ENCODE results near the gene SF1.

SF1 gene

GRCh38 chr11:64720640-64721358 is 57.5 kb downstream of the SF1 start:
- DNase-seq (ENCODE audit: low read depth) = no peak
- TF ChIP-seq CTCF (IDR thresholded peaks at IDR 0.05; ENCODE audit: control insufficient read depth, insufficient read depth, low read depth, low read length, missing control alignments) = no peak
- no peak overlapping the region for H3K4me3 ChIP-seq (ENCODE audit: control insufficient read depth, low read depth, low read length)

GRCh38 chr11:64720167-64720566 is 58.2 kb downstream of the SF1 start:
- no peak for DNase-seq (ENCODE audit: low read depth)
- no peak for TF ChIP-seq CTCF (IDR thresholded peaks at IDR 0.05; ENCODE audit: control insufficient read depth, insufficient read depth, low read depth, low read length, missing control alignments)
- H3K4me3 ChIP-seq (ENCODE audit: control insufficient read depth, low read depth, low read length) = no peak overlapping the region

GRCh38 chr11:64719406-64719805 is 58.9 kb downstream of the SF1 start:
- no peak overlapping the region for H3K4me3 ChIP-seq (ENCODE audit: control insufficient read depth, low read depth, low read length)
- DNase-seq (ENCODE audit: low read depth) = no peak
- no peak for TF ChIP-seq CTCF (IDR thresholded peaks at IDR 0.05; ENCODE audit: control insufficient read depth, insufficient read depth, low read depth, low read length, missing control alignments)

GRCh38 chr11:64718780-64719124 is 59.6 kb downstream of the SF1 start:
- TF ChIP-seq CTCF (IDR thresholded peaks at IDR 0.05; ENCODE audit: control insufficient read depth, insufficient read depth, low read depth, low read length, missing control alignments) = no peak
- no peak for DNase-seq (ENCODE audit: low read depth)
- no peak overlapping the region for H3K4me3 ChIP-seq (ENCODE audit: control insufficient read depth, low read depth, low read length)

GRCh38 chr11:64718084-64718779 is 60.1 kb downstream of the SF1 start:
- DNase-seq (ENCODE audit: low read depth) = no peak
- TF ChIP-seq CTCF (IDR thresholded peaks at IDR 0.05; ENCODE audit: control insufficient read depth, insufficient read depth, low read depth, low read length, missing control alignments) = no peak
- no peak overlapping the region for H3K4me3 ChIP-seq (ENCODE audit: control insufficient read depth, low read depth, low read length)

- no peak for DNase-seq (ENCODE audit: low read depth)
- no peak overlapping the region for H3K4me3 ChIP-seq (ENCODE audit: control insufficient read depth, low read depth, low read length)
- TF ChIP-seq CTCF (IDR thresholded peaks at IDR 0.05; ENCODE audit: control insufficient read depth, insufficient read depth, low read depth, low read length, missing control alignments) = no peak
These were observed 61.1 kb downstream of the SF1 start for GRCh38 chr11:64717268-64717578.

Measured in AG09309 (cell line).